GM23338 (cell line): ENCODE data around the gene NTM. TPM values are rescaled to one million over a fixed set of nuclear protein-coding genes. Genes with fewer than 3 reads are reported as not detected.

Source experiments
- ATAC-seq: fragments of 200-7000 bp; cut with Tn5 transposase; 3 replicates; pipeline ENCODE4 v1.9.1; 2020
- DNase-seq: peaks from one replicate; pipeline ENCODE4 v3.0.0-alpha.2; 2015; ENCODE audit warnings: low spot score
- H2AFZ ChIP-seq: fragments of 200-600 bp; sonication (generic); 2 replicates; pipeline ENCODE4 v1.8.0; 2016; ENCODE audit warnings: antibody characterized with exemption, mild to moderate bottlenecking, moderate library complexity
- H3F3A ChIP-seq: fragments of 200-600 bp; sonication (generic); replicated peaks from 2 replicates; pipeline ENCODE4 v1.8.0; 2017; ENCODE audit warnings: antibody characterized with exemption, mixed run types, low read depth
- H3K27ac ChIP-seq: fragments of 200-600 bp; sonication (generic); 2 replicates; pipeline ENCODE4 v1.6.1; 2016; ENCODE audit warnings: low read depth
- H3K27me3 ChIP-seq: fragments of 200-600 bp; sonication (generic); 2 replicates; pipeline ENCODE4 v1.8.0; 2016; ENCODE audit warnings: mild to moderate bottlenecking, mixed run types, moderate library complexity; ENCODE audit not compliant: insufficient read depth
- H3K36me3 ChIP-seq: fragments of 200-600 bp; sonication (generic); 2 replicates; pipeline ENCODE4 v1.8.0; 2016; ENCODE audit warnings: mild to moderate bottlenecking; ENCODE audit not compliant: insufficient read depth
- H3K4me1 ChIP-seq: fragments of 200-600 bp; sonication (generic); 2 replicates; pipeline ENCODE4 v1.8.0; 2016; ENCODE audit warnings: mild to moderate bottlenecking, moderate library complexity; ENCODE audit not compliant: insufficient read depth
- H3K4me2 ChIP-seq: fragments of 200-600 bp; sonication (generic); 2 replicates; pipeline ENCODE4 v1.7.1; 2017; ENCODE audit warnings: mixed run types
- H3K4me3 ChIP-seq: fragments of 200-600 bp; sonication (generic); 2 replicates; pipeline ENCODE4 v1.6.1; 2016; ENCODE audit warnings: mixed run types
- H3K79me2 ChIP-seq: fragments of 200-600 bp; sonication (generic); replicated peaks from 2 replicates; pipeline ENCODE4 v1.8.0; 2017; ENCODE audit warnings: mild to moderate bottlenecking; ENCODE audit not compliant: insufficient read depth
- H3K9me2 ChIP-seq: fragments of 200-600 bp; sonication (generic); 2 replicates; pipeline ENCODE4 v1.8.0; 2017; ENCODE audit not compliant: insufficient read depth
- H4K20me1 ChIP-seq: fragments of 200-600 bp; sonication (generic); replicated peaks from 2 replicates; pipeline ENCODE4 v1.8.0; 2017; ENCODE audit warnings: mild to moderate bottlenecking; ENCODE audit not compliant: insufficient read depth
- H3K27ac Mint-ChIP-seq: 2 replicates; pipeline ENCODE4 v1.8.0; 2020; ENCODE audit warnings: inconsistent platforms, mild to moderate bottlenecking, moderate library complexity, mixed read lengths
- H3K27me3 Mint-ChIP-seq: 3 replicates; pipeline ENCODE4 v1.8.0; 2022; ENCODE audit warnings: low read depth, mild to moderate bottlenecking, moderate library complexity, mixed read lengths, inconsistent platforms; ENCODE audit not compliant: insufficient read depth, poor library complexity
- H3K36me3 Mint-ChIP-seq: 3 replicates; pipeline ENCODE4 v1.8.0; 2021; ENCODE audit warnings: low read depth, mild to moderate bottlenecking, inconsistent platforms, moderate library complexity, mixed read lengths
- H3K4me1 Mint-ChIP-seq: 3 replicates; pipeline ENCODE4 v1.8.0; 2020; ENCODE audit warnings: mild to moderate bottlenecking, inconsistent platforms, mixed read lengths
- H3K4me3 Mint-ChIP-seq: 3 replicates; pipeline ENCODE4 v1.8.0; 2021; ENCODE audit warnings: moderate library complexity, mild to moderate bottlenecking, inconsistent platforms, mixed read lengths
- H3K9me3 Mint-ChIP-seq: 3 replicates; pipeline ENCODE4 v1.8.0; 2020; ENCODE audit warnings: moderate library complexity, mild to moderate bottlenecking, inconsistent platforms, mixed read lengths
- CREB1 ChIP-seq: fragments of 250-450 bp; sonication (Bioruptor Pico); IDR thresholded peaks from 2 replicates; pipeline ENCODE4 v1.5.0; 2020; ENCODE audit warnings: low read depth, mild to moderate bottlenecking, moderate library complexity
- EZH2 ChIP-seq: fragments of 200-600 bp; sonication (generic); IDR thresholded peaks from one replicate; pipeline ENCODE4 v1.8.0; 2017; ENCODE audit warnings: antibody characterized with exemption, mild to moderate bottlenecking, low read depth; ENCODE audit not compliant: unreplicated experiment
- EZH2phosphoT487 ChIP-seq: fragments of 200-600 bp; sonication (generic); IDR thresholded peaks from one replicate; pipeline ENCODE4 v1.8.1; 2018; ENCODE audit warnings: antibody characterized with exemption; ENCODE audit not compliant: unreplicated experiment
- JUNB ChIP-seq: IDR thresholded peaks from one replicate; pipeline ENCODE4 v1.6.1; 2016; ENCODE audit warnings: antibody characterized with exemption; ENCODE audit not compliant: unreplicated experiment
- NANOG ChIP-seq: IDR thresholded peaks from 2 replicates; pipeline ENCODE4 v1.6.1; 2016; ENCODE audit warnings: antibody characterized with exemption, borderline replicate concordance
- STAT1 ChIP-seq: IDR thresholded peaks from one replicate; pipeline ENCODE4 v1.6.1; 2016; ENCODE audit warnings: antibody characterized with exemption; ENCODE audit not compliant: unreplicated experiment
- ZNF114 ChIP-seq: fragments of 250-450 bp; sonication (Bioruptor Pico); IDR thresholded peaks from 2 replicates; pipeline ENCODE4 v1.5.0; 2020; ENCODE audit warnings: mild to moderate bottlenecking, moderate library complexity
- ZNF331 ChIP-seq: fragments of 250-450 bp; sonication (Bioruptor Pico); IDR thresholded peaks from 2 replicates; pipeline ENCODE4 v1.5.0; 2020; ENCODE audit warnings: low read depth, mild to moderate bottlenecking, moderate library complexity
- polyA plus RNA-seq: library from polyadenylated mRNA; unstranded; fragments of >200 nt; fragmentation: Nextera tagmentation; extraction: Ambion mirVana; gene quantifications from 2 replicates; pipeline ENCODE4 v1.2.1, GENCODE V29; 2016
- total RNA-seq: library from RNA; depleted of rRNA; stranded (reverse); fragments of >200 nt; shearing (Covaris generic); gene quantifications from 2 replicates; pipeline ENCODE4 v1.2.3, GENCODE V29; 2014
- TF ChIP-seq, protein P1 (sequence below): IDR thresholded peaks from 2 replicates; pipeline ENCODE4 v1.6.1; 2016; ENCODE audit warnings: antibody characterized with exemption
- TF ChIP-seq, protein P2 (sequence below): IDR thresholded peaks from one replicate; pipeline ENCODE4 v1.6.1; 2018; ENCODE audit warnings: antibody characterized with exemption; ENCODE audit not compliant: unreplicated experiment
- TF ChIP-seq, protein P3 (sequence below), 2 experiments: fragments of 200-600 bp in 1 of 2; sonication (generic) in 1 of 2; conservative IDR thresholded peaks; 2 replicates each; pipeline versions ENCODE4 v1.5.1 to v1.6.1; 2016 to 2017; ENCODE audit warnings: antibody characterized with exemption in 2 of 2, low read depth in 2 of 2, mild to moderate bottlenecking in 2 of 2, moderate library complexity in 1 of 2

NTM gene
- total and polyA plus RNA-seq, 2 experiments from 2014 or later, result 10.6 to 14.6 TPM

DNA sequence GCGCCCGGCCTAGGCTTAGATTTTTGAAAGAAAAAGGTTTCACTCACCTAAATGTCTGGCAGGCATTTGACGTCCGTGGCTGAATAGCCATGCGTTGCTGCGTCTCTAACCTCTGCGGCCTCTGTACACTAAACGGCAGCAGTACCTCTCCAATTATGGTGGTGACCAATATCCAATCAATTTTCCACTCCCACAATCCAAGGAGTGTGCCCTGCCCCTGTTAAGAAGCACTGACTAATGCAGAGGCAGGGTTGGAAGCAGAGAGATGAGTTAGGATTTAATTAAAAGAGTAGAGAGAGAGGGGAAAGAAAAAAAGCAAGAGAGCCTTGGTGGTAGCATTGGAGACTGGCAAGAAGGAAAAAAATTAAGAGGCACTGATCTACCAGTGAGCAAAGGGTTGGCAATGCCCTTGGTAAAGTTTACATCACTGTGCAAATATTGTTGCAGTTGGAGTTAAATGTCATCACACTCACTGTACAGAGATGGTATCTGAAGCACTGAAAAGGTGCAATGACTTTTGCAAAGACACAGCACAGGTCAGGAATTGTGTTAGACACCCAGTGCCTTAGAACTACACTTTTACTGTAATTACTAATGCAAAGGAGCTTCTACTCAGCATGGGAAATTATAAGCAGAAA, 526.7 kb downstream of the NTM start (continued):
- no peak for TF ChIP-seq EZH2phosphoT487
- TF ChIP-seq ZNF331 (CRISPR knock-in tag), result no peak
- TF ChIP-seq JUNB, result no peak
- TF ChIP-seq NANOG, result no peak
- TF ChIP-seq, protein P1, sequence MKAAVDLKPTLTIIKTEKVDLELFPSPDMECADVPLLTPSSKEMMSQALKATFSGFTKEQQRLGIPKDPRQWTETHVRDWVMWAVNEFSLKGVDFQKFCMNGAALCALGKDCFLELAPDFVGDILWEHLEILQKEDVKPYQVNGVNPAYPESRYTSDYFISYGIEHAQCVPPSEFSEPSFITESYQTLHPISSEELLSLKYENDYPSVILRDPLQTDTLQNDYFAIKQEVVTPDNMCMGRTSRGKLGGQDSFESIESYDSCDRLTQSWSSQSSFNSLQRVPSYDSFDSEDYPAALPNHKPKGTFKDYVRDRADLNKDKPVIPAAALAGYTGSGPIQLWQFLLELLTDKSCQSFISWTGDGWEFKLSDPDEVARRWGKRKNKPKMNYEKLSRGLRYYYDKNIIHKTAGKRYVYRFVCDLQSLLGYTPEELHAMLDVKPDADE, result no peak
- TF ChIP-seq EZH2, result no peak
- TF ChIP-seq, protein P2, sequence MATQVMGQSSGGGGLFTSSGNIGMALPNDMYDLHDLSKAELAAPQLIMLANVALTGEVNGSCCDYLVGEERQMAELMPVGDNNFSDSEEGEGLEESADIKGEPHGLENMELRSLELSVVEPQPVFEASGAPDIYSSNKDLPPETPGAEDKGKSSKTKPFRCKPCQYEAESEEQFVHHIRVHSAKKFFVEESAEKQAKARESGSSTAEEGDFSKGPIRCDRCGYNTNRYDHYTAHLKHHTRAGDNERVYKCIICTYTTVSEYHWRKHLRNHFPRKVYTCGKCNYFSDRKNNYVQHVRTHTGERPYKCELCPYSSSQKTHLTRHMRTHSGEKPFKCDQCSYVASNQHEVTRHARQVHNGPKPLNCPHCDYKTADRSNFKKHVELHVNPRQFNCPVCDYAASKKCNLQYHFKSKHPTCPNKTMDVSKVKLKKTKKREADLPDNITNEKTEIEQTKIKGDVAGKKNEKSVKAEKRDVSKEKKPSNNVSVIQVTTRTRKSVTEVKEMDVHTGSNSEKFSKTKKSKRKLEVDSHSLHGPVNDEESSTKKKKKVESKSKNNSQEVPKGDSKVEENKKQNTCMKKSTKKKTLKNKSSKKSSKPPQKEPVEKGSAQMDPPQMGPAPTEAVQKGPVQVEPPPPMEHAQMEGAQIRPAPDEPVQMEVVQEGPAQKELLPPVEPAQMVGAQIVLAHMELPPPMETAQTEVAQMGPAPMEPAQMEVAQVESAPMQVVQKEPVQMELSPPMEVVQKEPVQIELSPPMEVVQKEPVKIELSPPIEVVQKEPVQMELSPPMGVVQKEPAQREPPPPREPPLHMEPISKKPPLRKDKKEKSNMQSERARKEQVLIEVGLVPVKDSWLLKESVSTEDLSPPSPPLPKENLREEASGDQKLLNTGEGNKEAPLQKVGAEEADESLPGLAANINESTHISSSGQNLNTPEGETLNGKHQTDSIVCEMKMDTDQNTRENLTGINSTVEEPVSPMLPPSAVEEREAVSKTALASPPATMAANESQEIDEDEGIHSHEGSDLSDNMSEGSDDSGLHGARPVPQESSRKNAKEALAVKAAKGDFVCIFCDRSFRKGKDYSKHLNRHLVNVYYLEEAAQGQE, result no peak
- TF ChIP-seq CREB1 (CRISPR knock-in tag), result no peak
- TF ChIP-seq STAT1, result no peak
- TF ChIP-seq, protein P3, sequence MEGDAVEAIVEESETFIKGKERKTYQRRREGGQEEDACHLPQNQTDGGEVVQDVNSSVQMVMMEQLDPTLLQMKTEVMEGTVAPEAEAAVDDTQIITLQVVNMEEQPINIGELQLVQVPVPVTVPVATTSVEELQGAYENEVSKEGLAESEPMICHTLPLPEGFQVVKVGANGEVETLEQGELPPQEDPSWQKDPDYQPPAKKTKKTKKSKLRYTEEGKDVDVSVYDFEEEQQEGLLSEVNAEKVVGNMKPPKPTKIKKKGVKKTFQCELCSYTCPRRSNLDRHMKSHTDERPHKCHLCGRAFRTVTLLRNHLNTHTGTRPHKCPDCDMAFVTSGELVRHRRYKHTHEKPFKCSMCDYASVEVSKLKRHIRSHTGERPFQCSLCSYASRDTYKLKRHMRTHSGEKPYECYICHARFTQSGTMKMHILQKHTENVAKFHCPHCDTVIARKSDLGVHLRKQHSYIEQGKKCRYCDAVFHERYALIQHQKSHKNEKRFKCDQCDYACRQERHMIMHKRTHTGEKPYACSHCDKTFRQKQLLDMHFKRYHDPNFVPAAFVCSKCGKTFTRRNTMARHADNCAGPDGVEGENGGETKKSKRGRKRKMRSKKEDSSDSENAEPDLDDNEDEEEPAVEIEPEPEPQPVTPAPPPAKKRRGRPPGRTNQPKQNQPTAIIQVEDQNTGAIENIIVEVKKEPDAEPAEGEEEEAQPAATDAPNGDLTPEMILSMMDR (conservative IDR thresholded peaks at IDR 0.05; ENCODE audit: low read depth in 2 of 2), result no peak
- TF ChIP-seq ZNF114 (CRISPR knock-in tag), result no peak

DNA sequence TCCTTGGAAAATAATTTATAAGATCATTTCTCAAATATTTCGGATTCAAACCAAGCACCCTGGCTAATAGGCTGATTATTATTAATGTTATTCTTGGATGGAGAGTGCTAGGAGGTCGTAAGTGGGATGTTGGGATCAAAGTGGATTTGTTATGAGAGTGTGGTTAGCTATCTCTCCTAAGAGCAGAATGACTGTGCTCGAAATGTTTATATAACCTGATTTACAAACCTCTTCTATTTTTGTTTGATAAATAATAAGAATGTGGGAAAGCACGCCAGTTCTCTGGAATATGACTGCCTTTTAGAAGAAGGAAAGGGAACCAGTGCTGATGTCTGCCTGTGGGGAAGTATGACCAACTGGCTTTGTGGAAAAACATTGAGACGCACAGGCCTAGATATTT, 527.5 kb downstream of the NTM start:
- no peak for DNase-seq
- TF ChIP-seq ZNF331 (CRISPR knock-in tag) (no peak), EZH2phosphoT487 (no peak), STAT1 (no peak), CREB1 (CRISPR knock-in tag) (no peak), EZH2 (no peak), JUNB (no peak)
- TF ChIP-seq, protein P1, result no peak

More for the DNA sequence above, 527.5 kb downstream of the NTM start:
- H3K9me3 Mint-ChIP-seq, result no peaks in the 10 kb centered on the region
- no peak for ATAC-seq
- Histone ChIP-seq H3K4me1 (peaks cover 5% of the 10 kb centered on the region; the same call in 1 of the 2 replicates), H3K4me2 (no peak overlapping the region), H3K27me3 (no peaks in the 10 kb centered on the region), H3K79me2 (no peaks in the 10 kb centered on the region), H3F3A (no peaks in the 10 kb centered on the region), H3K4me3 (no peak overlapping the region), H2AFZ (no peak overlapping the region), H3K27ac (no peak overlapping the region), H3K9me2 (no peaks in the 10 kb centered on the region; the same call in 1 of the 2 replicates), H3K36me3 (no peaks in the 10 kb centered on the region), H4K20me1 (no peaks in the 10 kb centered on the region)
- no peaks in the 10 kb centered on the region for H3K36me3 Mint-ChIP-seq
- H3K27me3 Mint-ChIP-seq, result peaks cover 2% of the 10 kb centered on the region
- H3K4me1 Mint-ChIP-seq, result peaks cover 18% of the 10 kb centered on the region
- no peak overlapping the region for H3K27ac Mint-ChIP-seq
- no peak overlapping the region for H3K4me3 Mint-ChIP-seq
